Endothelial cell of umbilical vein (primary cell): ENCODE results near the gene ZBED4.

Experiments
- EZH2 ChIP-seq: IDR thresholded peaks from 2 replicates; pipeline ENCODE4 v1.6.1; 2012; ENCODE audit warnings: borderline replicate concordance, low read depth, mild to moderate bottlenecking, moderate library complexity, low read length, inconsistent platforms; ENCODE audit not compliant: severe bottlenecking
- FOS ChIP-seq: IDR thresholded peaks from 2 replicates; pipeline ENCODE4 v1.6.1; 2011; ENCODE audit warnings: mild to moderate bottlenecking, low read length, moderate library complexity, borderline replicate concordance; ENCODE audit not compliant: insufficient read depth
- POLR2A ChIP-seq: IDR thresholded peaks from 2 replicates; pipeline ENCODE4 v1.6.1; 2012; ENCODE audit warnings: low read depth, mild to moderate bottlenecking, control low read depth, low read length
- TF ChIP-seq, protein P1 (sequence below), 2 donors: IDR thresholded peaks; 1 replicate in 1 of 2; 2 replicates in 1 of 2; pipeline ENCODE4 v1.5.1; 2011; ENCODE audit warnings: low read length in 2 of 2, mild to moderate bottlenecking in 2 of 2, moderate library complexity in 2 of 2, control low read depth in 1 of 2, inconsistent platforms in 1 of 2, low read depth in 1 of 2; ENCODE audit not compliant: insufficient read depth in 1 of 2; ENCODE audit errors: extremely low read depth in 1 of 2

DNA sequence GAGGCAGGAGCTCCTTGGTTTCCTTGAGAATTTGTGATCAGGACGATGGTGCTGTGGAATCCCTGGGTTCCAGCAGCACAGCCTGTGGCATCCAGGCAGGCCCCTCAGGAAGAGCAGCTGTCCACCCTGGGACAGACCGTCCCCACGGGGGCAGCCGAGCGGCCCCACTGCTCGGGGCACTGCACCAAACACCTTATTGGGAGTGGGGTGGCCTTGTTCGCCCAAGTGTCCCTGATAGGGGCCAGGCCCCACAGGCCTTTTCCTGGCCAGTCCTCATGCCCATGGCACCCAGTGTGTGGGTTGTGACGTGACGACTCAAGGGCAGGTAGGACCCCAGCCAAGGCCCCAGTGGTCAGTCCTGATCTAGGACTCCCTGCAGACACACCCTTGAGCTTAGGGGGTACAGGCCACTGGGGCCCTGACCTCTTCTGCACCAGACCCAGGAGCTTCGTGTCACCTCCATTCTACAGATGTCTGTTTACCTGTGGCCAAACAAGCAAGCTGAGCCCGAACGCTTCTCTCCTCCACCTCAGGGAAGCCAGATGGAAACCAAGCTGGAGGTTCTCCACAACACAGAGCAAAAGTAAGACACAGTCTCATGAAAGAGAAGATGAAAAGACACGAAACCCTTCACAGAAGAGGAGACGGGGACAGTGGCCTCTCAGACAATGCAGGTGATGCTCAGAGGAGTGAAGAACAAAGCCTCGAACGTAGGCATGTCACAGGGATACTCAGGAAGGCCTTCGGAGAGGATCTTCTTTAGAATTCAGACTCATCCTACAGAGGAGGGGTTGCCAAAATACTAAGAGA is 24.4 kb upstream of the ZBED4 start:
- TF ChIP-seq, protein P1, sequence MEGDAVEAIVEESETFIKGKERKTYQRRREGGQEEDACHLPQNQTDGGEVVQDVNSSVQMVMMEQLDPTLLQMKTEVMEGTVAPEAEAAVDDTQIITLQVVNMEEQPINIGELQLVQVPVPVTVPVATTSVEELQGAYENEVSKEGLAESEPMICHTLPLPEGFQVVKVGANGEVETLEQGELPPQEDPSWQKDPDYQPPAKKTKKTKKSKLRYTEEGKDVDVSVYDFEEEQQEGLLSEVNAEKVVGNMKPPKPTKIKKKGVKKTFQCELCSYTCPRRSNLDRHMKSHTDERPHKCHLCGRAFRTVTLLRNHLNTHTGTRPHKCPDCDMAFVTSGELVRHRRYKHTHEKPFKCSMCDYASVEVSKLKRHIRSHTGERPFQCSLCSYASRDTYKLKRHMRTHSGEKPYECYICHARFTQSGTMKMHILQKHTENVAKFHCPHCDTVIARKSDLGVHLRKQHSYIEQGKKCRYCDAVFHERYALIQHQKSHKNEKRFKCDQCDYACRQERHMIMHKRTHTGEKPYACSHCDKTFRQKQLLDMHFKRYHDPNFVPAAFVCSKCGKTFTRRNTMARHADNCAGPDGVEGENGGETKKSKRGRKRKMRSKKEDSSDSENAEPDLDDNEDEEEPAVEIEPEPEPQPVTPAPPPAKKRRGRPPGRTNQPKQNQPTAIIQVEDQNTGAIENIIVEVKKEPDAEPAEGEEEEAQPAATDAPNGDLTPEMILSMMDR (IDR thresholded peaks at IDR 0.05; ENCODE audit: extremely low read depth in 1 of 2, insufficient read depth in 1 of 2, low read depth in 1 of 2, low read length in 2 of 2): no peak
- TF ChIP-seq POLR2A (no peak), FOS (no peak), EZH2 (no peak)
